Esophagus muscularis mucosa (tissue), 4 donors: Measurements from ENCODE around the gene ARSG. TPM values are rescaled to one million over a fixed set of nuclear protein-coding genes. Genes with fewer than 3 reads are reported as not detected.

Source experiments
- DNase-seq: peaks from one replicate; pipeline ENCODE4 v3.0.0-alpha.2; 2017; ENCODE audit errors: extremely low spot score
- H3K27ac ChIP-seq, 4 donors: fragments of 200-600 bp; sonication (generic); replicated peaks in 1 of 4; 1 replicate in 3 of 4; 2 replicates in 1 of 4; pipeline ENCODE4 v1.5.1; 2016 to 2019; ENCODE audit warnings: mild to moderate bottlenecking in 1 of 4
- H3K27me3 ChIP-seq, 4 donors: fragments of 200-600 bp; sonication (generic); one replicate each; pipeline versions ENCODE4 v1.5.1 to v1.6.0; 2016 to 2019
- H3K36me3 ChIP-seq, 4 donors: fragments of 200-600 bp; sonication (generic); one replicate each; pipeline ENCODE4 v1.5.1; 2016 to 2019
- H3K4me1 ChIP-seq, 4 donors: fragments of 200-600 bp; sonication (generic); one replicate each; pipeline ENCODE4 v1.5.1; 2016 to 2019
- H3K4me3 ChIP-seq, 4 donors: fragments of 200-600 bp; sonication (generic); 1 replicate in 2 of 4; 2 replicates in 2 of 4; pipeline ENCODE4 v1.5.1; 2016 to 2019; ENCODE audit warnings: mild to moderate bottlenecking in 4 of 4, moderate library complexity in 1 of 4
- H3K9me3 ChIP-seq, 4 donors: fragments of 200-600 bp; sonication (generic); 1 replicate in 3 of 4; 2 replicates in 1 of 4; pipeline ENCODE4 v1.5.1; 2016 to 2019
- CTCF ChIP-seq, 3 experiments: fragments of 200-600 bp in 2 of 3; fragments of 450-650 bp in 1 of 3; sonication (generic) in 2 of 3; IDR thresholded peaks; one replicate each; pipeline ENCODE4 v1.5.1; 2017 to 2019; ENCODE audit warnings: antibody characterized with exemption in 3 of 3, mild to moderate bottlenecking in 2 of 3, moderate library complexity in 1 of 3
- EP300 ChIP-seq: sonication (generic); formaldehyde crosslinking; IDR thresholded peaks from one replicate; pipeline ENCODE4 v1.6.1; 2017; ENCODE audit warnings: antibody characterized with exemption
- POLR2A ChIP-seq: fragments of 450-650 bp; IDR thresholded peaks from one replicate; pipeline ENCODE4 v1.6.1; 2017; ENCODE audit warnings: antibody characterized with exemption, moderate library complexity, mild to moderate bottlenecking, low read depth
- POLR2AphosphoS5 ChIP-seq, 2 donors: sonication (generic); formaldehyde crosslinking; IDR thresholded peaks; one replicate each; pipeline ENCODE4 v1.6.1; 2017; ENCODE audit warnings: antibody characterized with exemption in 2 of 2
- WGBS: methylation state at CpG from one replicate; pipeline ENCODE4 v1.1.5; 2018; 5-methylcytosine and 5-hydroxymethylcytosine counted together
- intact Hi-C: fragments of 100-400 bp; cut with DNase I; formaldehyde crosslinking; loops from one replicate; pipeline ENCODE4 v1.15.1; 2023
- total RNA-seq, 4 donors: library from RNA; depleted of rRNA; stranded (reverse); fragments of >200 nt; gene quantifications; one replicate each; pipeline versions ENCODE4 v1.1.0 to v1.2.1, GENCODE V29; 2016

ARSG gene
- total RNA-seq, 4 donors from 2014 or later = 1.7 to 4.9 (median 2.8) TPM

- peaks cover 0 to 8% (median 0%) of the 10 kb centered on the region in 4 donors for H3K36me3 ChIP-seq
- no peak for DNase-seq
- H3K27ac ChIP-seq = no peak overlapping the region
- H3K4me1 ChIP-seq = no peaks in the 10 kb centered on the region
- TF ChIP-seq POLR2AphosphoS5 (IDR thresholded peaks at IDR 0.05) (no peak), POLR2A (no peak), CTCF (IDR thresholded peaks at IDR 0.05) (no peak), EP300 (no peak)
- WGBS = 79% methylated on average over 3 of the region's 3 CpGs
- intact Hi-C loops = no loop called here
- H3K27me3 ChIP-seq = no peaks in the 10 kb centered on the region
- H3K9me3 ChIP-seq = no peaks in the 10 kb centered on the region
- H3K4me3 ChIP-seq = no peak overlapping the region
These were observed 65.7 kb downstream of the ARSG start for GRCh38 chr17:68356949-68357455.

- Histone ChIP-seq H3K9me3 (no peaks in the 10 kb centered on the region), H3K4me3 (no peak overlapping the region), H3K36me3 (peaks cover 0 to 8% (median 0%) of the 10 kb centered on the region in 4 donors), H3K27ac (no peak overlapping the region), H3K4me1 (no peaks in the 10 kb centered on the region), H3K27me3 (no peaks in the 10 kb centered on the region)
- intact Hi-C loops = no loop called here
- DNase-seq = no peak
- no peak for TF ChIP-seq CTCF (IDR thresholded peaks at IDR 0.05)
- no peak for TF ChIP-seq EP300
- no peak for TF ChIP-seq POLR2AphosphoS5 (IDR thresholded peaks at IDR 0.05)
- no peak for TF ChIP-seq POLR2A
- WGBS = 98% methylated on average over 4 of the region's 4 CpGs
These were observed 66.6 kb downstream of the ARSG start for GRCh38 chr17:68357886-68358285.

GRCh38 chr17:68359791-68360535 is 68.7 kb downstream of the ARSG start:
- H3K9me3 ChIP-seq = no peaks in the 10 kb centered on the region
- no peak overlapping the region for H3K4me3 ChIP-seq
- H3K36me3 ChIP-seq = peaks cover 0 to 8% (median 2%) of the 10 kb centered on the region in 4 donors
- 88% methylated on average over 12 of the region's 13 CpGs for WGBS
- DNase-seq = no peak
- TF ChIP-seq EP300 = no peak
- TF ChIP-seq CTCF (IDR thresholded peaks at IDR 0.05) = no peak
- no peak for TF ChIP-seq POLR2AphosphoS5 (IDR thresholded peaks at IDR 0.05)
- TF ChIP-seq POLR2A = no peak
- no peaks in the 10 kb centered on the region for H3K4me1 ChIP-seq
- H3K27ac ChIP-seq = no peak overlapping the region
- no peaks in the 10 kb centered on the region for H3K27me3 ChIP-seq
- intact Hi-C loops = no loop called here

- Histone ChIP-seq H3K4me1 (no peaks in the 10 kb centered on the region), H3K4me3 (no peak overlapping the region), H3K27me3 (no peaks in the 10 kb centered on the region), H3K9me3 (no peaks in the 10 kb centered on the region), H3K36me3 (peaks cover 0 to 4% (median 2%) of the 10 kb centered on the region in 4 donors), H3K27ac (no peak overlapping the region)
- intact Hi-C loops = no loop called here
- no peak for DNase-seq
- TF ChIP-seq CTCF (IDR thresholded peaks at IDR 0.05) (no peak), POLR2AphosphoS5 (IDR thresholded peaks at IDR 0.05) (no peak), POLR2A (no peak), EP300 (no peak)
- WGBS = 84% methylated on average over 2 of the region's 2 CpGs
These were observed 74.2 kb downstream of the ARSG start for GRCh38 chr17:68365469-68365868.

GRCh38 chr17:68368387-68368786 is 77.1 kb downstream of the ARSG start:
- no peak for TF ChIP-seq EP300
- TF ChIP-seq POLR2AphosphoS5 (IDR thresholded peaks at IDR 0.05) = no peak
- no peak for TF ChIP-seq POLR2A
- no peak for TF ChIP-seq CTCF (IDR thresholded peaks at IDR 0.05)
- H3K9me3 ChIP-seq = no peaks in the 10 kb centered on the region
- H3K27ac ChIP-seq = no peak overlapping the region
- H3K36me3 ChIP-seq = peaks cover 0 to 4% (median 2%) of the 10 kb centered on the region in 4 donors
- H3K4me3 ChIP-seq = no peak overlapping the region
- no peaks in the 10 kb centered on the region for H3K27me3 ChIP-seq
- no peak for DNase-seq
- intact Hi-C loops = no loop called here
- 69% methylated on average over 3 of the region's 5 CpGs for WGBS
- H3K4me1 ChIP-seq = no peaks in the 10 kb centered on the region
